Measurements from ENCODE around the gene DNM3. TPM values are rescaled to one million over a fixed set of nuclear protein-coding genes. Genes with fewer than 3 reads are reported as not detected.

DNM3 gene
- total and polyA plus RNA-seq, 2 of the 8 experiments (the other 6 are each of a cell fraction or from before 2014, with no cell fraction given), result 2.0 to 8.5 TPM

DNA sequence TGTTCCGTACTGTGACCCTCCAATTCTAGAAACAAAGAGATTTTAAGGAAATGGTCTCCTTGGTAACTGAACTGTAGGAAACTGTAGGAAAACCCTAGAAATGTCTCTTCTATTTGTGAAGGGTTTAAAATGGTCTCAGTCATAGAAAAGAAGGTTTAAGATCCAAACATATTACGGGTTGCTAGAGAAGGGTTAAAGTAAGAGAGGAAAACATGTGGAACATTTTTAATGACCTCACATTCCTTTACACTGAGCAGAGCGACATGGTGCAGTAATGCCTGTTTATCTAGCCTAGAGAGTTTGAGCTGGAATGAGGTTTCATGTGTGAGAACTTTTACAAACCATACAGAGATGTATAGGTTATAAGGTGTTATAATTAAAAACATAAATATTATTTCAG lies 542.2 kb downstream of the DNM3 start (continued):
- TF ChIP-seq MAFK (IDR thresholded peaks at IDR 0.05; ENCODE audit: low read depth, low read length), result no peak
- TF ChIP-seq GTF2F1 (IDR thresholded peaks at IDR 0.05; ENCODE audit: borderline replicate concordance, low read depth, low read length), result no peak
- no peak for TF ChIP-seq YY1 (IDR thresholded peaks at IDR 0.05; ENCODE audit: low read depth, low read length)
- TF ChIP-seq, protein P1, sequence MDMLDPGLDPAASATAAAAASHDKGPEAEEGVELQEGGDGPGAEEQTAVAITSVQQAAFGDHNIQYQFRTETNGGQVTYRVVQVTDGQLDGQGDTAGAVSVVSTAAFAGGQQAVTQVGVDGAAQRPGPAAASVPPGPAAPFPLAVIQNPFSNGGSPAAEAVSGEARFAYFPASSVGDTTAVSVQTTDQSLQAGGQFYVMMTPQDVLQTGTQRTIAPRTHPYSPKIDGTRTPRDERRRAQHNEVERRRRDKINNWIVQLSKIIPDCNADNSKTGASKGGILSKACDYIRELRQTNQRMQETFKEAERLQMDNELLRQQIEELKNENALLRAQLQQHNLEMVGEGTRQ (IDR thresholded peaks at IDR 0.05; ENCODE audit: low read length), result no peak
- TF ChIP-seq NRF1 (IDR thresholded peaks at IDR 0.05; ENCODE audit: low read depth, low read length), result no peak
- no peak for TF ChIP-seq RXRA (IDR thresholded peaks at IDR 0.05; ENCODE audit: insufficient read depth, low read depth, low read length)
- no peak for TF ChIP-seq CBX5 (IDR thresholded peaks at IDR 0.05; ENCODE audit: low read depth, low read length)

Measured in H1 (cell line).